Activated CD4-positive, alpha-beta T cell treated with anti-CD3 and anti-CD28 coated beads, Interleukin-2, amount 10 ng/mL, durations not matched to agents 24 days and 14 days (primary cell): ENCODE data around the gene TRIM59. TPM values are rescaled to one million over a fixed set of nuclear protein-coding genes. Genes with fewer than 3 reads are reported as not detected.

ENCODE experiments used
- DNase-seq: peaks from one replicate; pipeline ENCODE4 v3.0.0; 2022
- H3K27ac Mint-ChIP-seq: one replicate; pipeline ENCODE4 v1.8.0; 2022; ENCODE audit warnings: mild to moderate bottlenecking, mixed read lengths
- H3K27me3 Mint-ChIP-seq: one replicate; pipeline ENCODE4 v1.8.0; 2022; ENCODE audit warnings: mixed read lengths
- H3K36me3 Mint-ChIP-seq: one replicate; pipeline ENCODE4 v1.8.0; 2022; ENCODE audit warnings: low read depth, mild to moderate bottlenecking, mixed read lengths
- H3K4me1 Mint-ChIP-seq: one replicate; pipeline ENCODE4 v1.8.0; 2021; ENCODE audit warnings: mixed read lengths
- H3K4me3 Mint-ChIP-seq: one replicate; pipeline ENCODE4 v1.8.0; 2022; ENCODE audit warnings: mild to moderate bottlenecking, moderate library complexity, mixed read lengths
- H3K9me3 Mint-ChIP-seq: one replicate; pipeline ENCODE4 v1.8.0; 2021; ENCODE audit warnings: mixed read lengths
- intact Hi-C: fragments of 100-400 bp; cut with micrococcal nuclease; formaldehyde crosslinking; loops from one replicate; pipeline ENCODE4 v1.15.1; 2023
- total RNA-seq: library from RNA; stranded (reverse); gene quantifications from 2 replicates; pipeline ENCODE4 v1.2.3, GENCODE V29; 2022

TRIM59 gene
- total RNA-seq, 1 donor from 2014 or later, result 31.8 TPM

DNA sequence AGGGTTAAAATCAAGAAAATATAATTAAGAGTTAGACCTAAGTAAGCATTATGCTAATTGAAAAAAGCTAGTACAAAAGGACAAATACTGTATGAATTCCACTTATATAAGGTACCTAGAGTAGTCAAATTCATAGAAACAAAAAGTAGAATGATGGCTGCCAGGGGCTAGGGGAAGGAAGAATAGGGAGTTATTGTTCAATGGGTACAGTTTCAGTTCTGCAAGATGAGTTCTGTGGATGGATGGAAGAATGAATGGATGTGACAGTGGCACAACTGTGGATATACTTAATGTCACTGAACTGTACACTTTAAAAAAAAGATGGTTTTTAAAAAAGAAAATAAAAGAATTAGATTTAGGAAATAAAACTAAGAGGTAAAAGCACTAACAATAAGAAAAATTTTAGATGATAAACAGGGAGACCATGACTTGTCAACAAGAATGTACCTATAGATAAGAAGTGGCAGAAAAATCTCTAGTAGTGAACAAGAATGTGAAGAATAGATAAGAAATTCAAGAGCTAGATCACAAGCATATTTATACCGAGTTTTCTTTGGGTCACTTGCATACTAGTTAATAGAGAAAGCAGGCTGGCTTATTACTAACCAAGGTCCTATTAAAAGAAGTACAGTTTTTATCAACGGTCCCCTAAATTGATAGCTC, 56.1 kb downstream of the TRIM59 start:
- Mint-ChIP-seq H3K4me1 (peaks cover 20% of the 10 kb centered on the region), H3K27me3 (no peaks in the 10 kb centered on the region), H3K36me3 (peaks cover 6% of the 10 kb centered on the region), H3K4me3 (no peak overlapping the region), H3K27ac (no peak overlapping the region), H3K9me3 (no peaks in the 10 kb centered on the region)
- intact Hi-C loops, result no loop called here
- no peak for DNase-seq

DNA sequence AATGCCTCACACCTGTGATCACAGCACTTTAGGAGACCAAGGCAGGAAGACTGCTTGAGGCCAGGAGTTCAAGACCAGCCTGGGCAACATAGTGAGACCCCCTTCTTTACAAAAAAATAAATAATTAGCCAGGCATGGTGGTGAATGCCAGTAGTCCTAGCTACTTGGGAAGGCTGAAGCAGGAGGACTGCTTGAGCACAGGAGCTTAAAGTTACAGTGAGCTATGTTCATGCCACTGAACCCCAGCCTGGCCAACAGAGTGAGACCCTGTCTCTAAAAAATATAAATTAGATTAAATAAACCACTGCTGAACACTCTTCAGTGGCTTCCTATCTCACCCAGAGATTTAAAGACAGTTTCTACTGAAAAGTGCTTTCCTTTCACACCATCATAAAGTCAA, 56.8 kb downstream of the TRIM59 start:
- Mint-ChIP-seq H3K9me3 (no peaks in the 10 kb centered on the region), H3K36me3 (peaks cover 7% of the 10 kb centered on the region), H3K4me1 (peaks cover 14% of the 10 kb centered on the region), H3K27ac (no peak overlapping the region), H3K27me3 (no peaks in the 10 kb centered on the region), H3K4me3 (no peak overlapping the region)
- DNase-seq, result no peak
- intact Hi-C loops, result no loop called here

DNA sequence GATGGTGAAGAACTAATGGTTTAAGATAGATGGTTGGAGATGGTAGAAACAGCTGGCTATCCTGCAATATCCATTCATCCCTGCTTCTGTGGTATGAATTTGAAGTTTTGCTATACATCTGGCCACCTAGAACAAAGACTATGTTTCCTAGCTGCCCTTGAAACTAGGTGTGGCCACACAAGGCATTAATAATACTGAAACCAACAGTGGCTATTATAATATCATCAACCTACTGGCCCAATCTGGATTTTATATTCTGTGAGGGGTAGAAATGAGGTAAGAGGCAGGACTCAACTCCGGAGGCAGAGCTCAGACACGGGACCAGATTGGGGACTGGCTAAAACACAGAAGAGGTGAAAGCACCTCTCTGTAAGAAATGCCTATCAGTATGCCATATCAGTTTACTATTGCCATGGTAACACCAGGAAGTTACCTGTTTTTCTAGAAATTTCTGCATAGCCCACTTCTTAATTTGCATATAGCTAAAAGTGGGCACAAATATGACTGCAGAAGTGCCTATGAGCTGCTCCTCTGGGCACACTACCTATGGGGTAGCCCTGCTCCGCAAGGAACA, 58.9 kb downstream of the TRIM59 start:
- Mint-ChIP-seq H3K36me3 (peaks cover 7% of the 10 kb centered on the region), H3K27ac (no peak overlapping the region), H3K4me3 (no peak overlapping the region), H3K9me3 (no peaks in the 10 kb centered on the region), H3K27me3 (no peaks in the 10 kb centered on the region), H3K4me1 (peaks cover 7% of the 10 kb centered on the region)
- DNase-seq, result no peak
- intact Hi-C loops, result no loop called here

Other genes starting within 250 kb of the TRIM59 start
- 0.07 TPM in 1 of 2 replicates, not detected in the other for gene C3orf80, start 224.4 kb downstream of the TRIM59 start, total RNA-seq
- 13.0 and 14.3 TPM in 2 replicates for gene IFT80, start 50.6 kb downstream of the TRIM59 start, total RNA-seq
- 171 and 179 TPM in 2 replicates for gene SMC4, start 50.1 kb downstream of the TRIM59 start, total RNA-seq
- 72.5 and 75.9 TPM in 2 replicates for gene KPNA4, start 115.8 kb upstream of the TRIM59 start, total RNA-seq
- not detected in 2 replicates for gene ARL14, start 227.4 kb upstream of the TRIM59 start, total RNA-seq